Muscle layer of colon (tissue), 2 donors: ENCODE data around the gene SHQ1.

Experiments used
- H3K27ac ChIP-seq: one replicate; pipeline ENCODE4 v1.7.0; 2013; ENCODE audit warnings: low read depth, mild to moderate bottlenecking, low read length, moderate library complexity
- H3K27me3 ChIP-seq, 2 donors: one replicate each; pipeline ENCODE4 v1.7.0; 2013; ENCODE audit warnings: low read length in 2 of 2, mild to moderate bottlenecking in 2 of 2; ENCODE audit not compliant: insufficient read depth in 2 of 2, control insufficient read depth in 1 of 2
- H3K36me3 ChIP-seq: one replicate; pipeline ENCODE4 v1.7.0; 2013; ENCODE audit warnings: mild to moderate bottlenecking, low read length; ENCODE audit not compliant: insufficient read depth
- H3K4me1 ChIP-seq: one replicate; pipeline ENCODE4 v1.7.0; 2013; ENCODE audit warnings: mild to moderate bottlenecking, low read length; ENCODE audit not compliant: insufficient read depth
- H3K4me3 ChIP-seq, 2 donors: one replicate each; pipeline ENCODE4 v1.7.0; 2013; ENCODE audit warnings: low read length in 2 of 2, low read depth in 1 of 2, mild to moderate bottlenecking in 1 of 2, moderate library complexity in 1 of 2
- H3K9ac ChIP-seq: one replicate; pipeline ENCODE4 v1.7.0; 2013; ENCODE audit warnings: low read length
- H3K9me3 ChIP-seq: one replicate; pipeline ENCODE4 v1.7.0; 2013; ENCODE audit warnings: mild to moderate bottlenecking, low read length
- donor health status: abdominal sarcoma.
- donor health status: Adenocarcinoma of cecum.

Gene SHQ1

GRCh38 chr3:72763751-72764440, 84.3 kb downstream of the SHQ1 start:
- Histone ChIP-seq H3K9me3 (no peaks in the 10 kb centered on the region), H3K27me3 (no peaks in the 10 kb centered on the region), H3K9ac (no peak overlapping the region), H3K27ac (no peak overlapping the region), H3K4me3 (no peak overlapping the region), H3K36me3 (no peaks in the 10 kb centered on the region), H3K4me1 (peaks cover 22% of the 10 kb centered on the region)

DNA sequence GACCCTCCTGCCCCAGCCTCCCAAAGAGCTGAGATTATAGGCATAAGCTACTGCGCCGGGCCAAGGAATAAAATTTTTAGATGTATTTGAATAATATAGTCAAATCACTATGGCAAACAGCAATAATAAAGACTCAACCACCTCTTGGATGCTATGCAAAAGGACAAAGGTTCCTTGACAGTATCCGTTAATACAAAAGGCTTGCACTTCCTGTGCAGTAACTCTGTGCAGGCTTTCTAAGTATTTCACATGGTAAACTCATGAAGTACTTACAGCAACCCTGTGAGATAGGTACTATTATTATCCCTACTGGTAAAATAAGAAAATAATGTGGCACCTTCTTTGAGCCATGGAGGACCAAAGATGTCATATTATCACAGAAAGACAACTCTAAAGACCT, 86.8 kb downstream of the SHQ1 start:
- Histone ChIP-seq H3K27me3 (no peaks in the 10 kb centered on the region), H3K4me3 (no peak overlapping the region), H3K4me1 (peaks cover 5% of the 10 kb centered on the region), H3K9ac (no peak overlapping the region), H3K27ac (no peak overlapping the region), H3K36me3 (no peaks in the 10 kb centered on the region), H3K9me3 (no peaks in the 10 kb centered on the region)

GRCh38 chr3:72760225-72760624, 88.0 kb downstream of the SHQ1 start:
- peaks cover 5% of the 10 kb centered on the region for H3K4me1 ChIP-seq
- H3K9me3 ChIP-seq = no peaks in the 10 kb centered on the region
- no peak overlapping the region for H3K9ac ChIP-seq
- no peaks in the 10 kb centered on the region for H3K36me3 ChIP-seq
- H3K27me3 ChIP-seq = no peaks in the 10 kb centered on the region
- H3K4me3 ChIP-seq = no peak overlapping the region
- H3K27ac ChIP-seq = no peak overlapping the region

DNA sequence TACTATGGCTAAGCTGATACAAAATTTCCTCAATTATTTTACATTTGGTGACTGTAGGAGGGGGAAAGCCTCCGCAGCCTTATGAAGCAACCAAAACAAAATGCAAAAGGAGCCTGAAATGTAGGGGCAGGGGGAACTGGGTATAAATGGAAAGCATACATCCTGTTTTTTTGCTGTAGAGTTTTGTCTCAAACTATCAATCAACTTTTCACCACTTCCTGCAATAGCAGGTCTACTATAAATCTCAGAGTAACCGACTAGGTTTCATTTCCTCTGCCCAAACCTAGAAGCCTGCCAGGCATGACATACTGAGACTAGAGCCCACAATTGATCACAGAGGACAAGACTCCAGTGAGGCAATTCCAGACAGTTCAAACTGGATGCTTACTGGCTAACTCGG, 91.3 kb downstream of the SHQ1 start:
- H3K36me3 ChIP-seq = no peaks in the 10 kb centered on the region
- H3K4me3 ChIP-seq = no peak overlapping the region
- H3K27ac ChIP-seq = no peak overlapping the region
- no peak overlapping the region for H3K9ac ChIP-seq
- H3K9me3 ChIP-seq = no peaks in the 10 kb centered on the region
- no peaks in the 10 kb centered on the region for H3K4me1 ChIP-seq
- no peaks in the 10 kb centered on the region for H3K27me3 ChIP-seq

DNA sequence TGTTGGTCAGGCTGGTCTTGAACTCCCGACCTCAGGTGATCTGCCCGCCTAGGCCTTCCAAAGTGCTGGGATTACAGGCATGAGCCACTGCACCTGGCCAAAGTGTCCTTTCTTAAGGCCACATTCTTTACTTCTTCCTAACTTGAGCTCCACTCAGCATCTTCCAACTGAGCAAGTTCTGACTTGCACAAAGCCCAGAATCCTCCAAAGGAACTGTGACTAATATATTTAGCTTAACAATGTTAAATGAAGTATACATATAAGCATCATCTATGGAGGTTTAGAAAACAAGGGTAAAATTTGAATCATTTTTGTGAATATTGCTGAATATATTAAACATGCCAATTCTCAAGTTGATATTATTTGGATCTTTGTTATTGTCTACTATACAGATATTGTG, 93.7 kb downstream of the SHQ1 start:
- no peaks in the 10 kb centered on the region for H3K9me3 ChIP-seq
- no peak overlapping the region for H3K9ac ChIP-seq
- H3K27ac ChIP-seq = no peak overlapping the region
- H3K4me3 ChIP-seq = no peak overlapping the region
- no peaks in the 10 kb centered on the region for H3K36me3 ChIP-seq
- H3K4me1 ChIP-seq = no peaks in the 10 kb centered on the region
- H3K27me3 ChIP-seq = no peaks in the 10 kb centered on the region

GRCh38 chr3:72753495-72753894, 94.8 kb downstream of the SHQ1 start:
- H3K27ac ChIP-seq = no peak overlapping the region
- H3K27me3 ChIP-seq = no peaks in the 10 kb centered on the region
- no peaks in the 10 kb centered on the region for H3K9me3 ChIP-seq
- no peak overlapping the region for H3K4me3 ChIP-seq
- no peaks in the 10 kb centered on the region for H3K36me3 ChIP-seq
- H3K9ac ChIP-seq = no peak overlapping the region
- H3K4me1 ChIP-seq = no peaks in the 10 kb centered on the region

GRCh38 chr3:72750405-72750965, 97.8 kb downstream of the SHQ1 start:
- Histone ChIP-seq H3K9ac (no peak overlapping the region), H3K36me3 (no peaks in the 10 kb centered on the region)

DNA sequence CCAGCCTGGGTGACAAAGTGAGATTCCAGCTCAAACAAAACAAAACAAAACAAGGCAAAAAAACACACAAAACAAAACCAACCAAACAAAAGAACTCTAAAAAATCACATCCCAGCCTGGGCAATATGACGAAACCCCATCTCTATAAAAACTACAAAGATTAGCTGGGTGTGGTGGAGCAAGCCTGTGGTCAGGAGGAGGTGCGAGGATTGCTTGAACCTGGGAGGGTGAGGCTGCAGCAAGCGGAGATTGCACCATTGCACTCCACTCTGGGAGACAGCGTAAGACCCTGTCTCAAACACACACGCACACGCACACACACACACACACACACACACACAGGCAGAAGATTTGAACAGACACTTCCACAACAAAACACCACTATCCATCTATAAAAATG, 99.6 kb downstream of the SHQ1 start:
- H3K9me3 ChIP-seq = no peaks in the 10 kb centered on the region
- H3K27ac ChIP-seq = no peak overlapping the region
- no peak overlapping the region for H3K4me3 ChIP-seq
- H3K4me1 ChIP-seq = no peaks in the 10 kb centered on the region
- H3K9ac ChIP-seq = no peak overlapping the region
- no peaks in the 10 kb centered on the region for H3K36me3 ChIP-seq
- H3K27me3 ChIP-seq = no peaks in the 10 kb centered on the region

More at GRCh38 chr3:72750405-72750965, 97.8 kb downstream of the SHQ1 start:
- Histone ChIP-seq H3K4me1 (no peaks in the 10 kb centered on the region), H3K9me3 (no peaks in the 10 kb centered on the region), H3K27me3 (no peaks in the 10 kb centered on the region), H3K27ac (no peak overlapping the region), H3K4me3 (no peak overlapping the region)

GRCh38 chr3:72746430-72747411, 101.5 kb downstream of the SHQ1 start:
- H3K27me3 ChIP-seq = no peaks in the 10 kb centered on the region
- H3K9me3 ChIP-seq = no peaks in the 10 kb centered on the region
- no peak overlapping the region for H3K4me3 ChIP-seq
- no peak overlapping the region for H3K27ac ChIP-seq
- H3K36me3 ChIP-seq = no peaks in the 10 kb centered on the region
- no peak overlapping the region for H3K9ac ChIP-seq
- no peaks in the 10 kb centered on the region for H3K4me1 ChIP-seq

GRCh38 chr3:72745146-72745999, 102.9 kb downstream of the SHQ1 start:
- Histone ChIP-seq H3K36me3 (no peaks in the 10 kb centered on the region), H3K9ac (no peak overlapping the region), H3K4me3 (no peak overlapping the region), H3K9me3 (no peaks in the 10 kb centered on the region), H3K27ac (no peak overlapping the region), H3K27me3 (no peaks in the 10 kb centered on the region), H3K4me1 (no peaks in the 10 kb centered on the region)

GRCh38 chr3:72744330-72744729, 103.9 kb downstream of the SHQ1 start:
- H3K9me3 ChIP-seq = no peaks in the 10 kb centered on the region

More at GRCh38 chr3:72744330-72744729, 103.9 kb downstream of the SHQ1 start:
- Histone ChIP-seq H3K27me3 (no peaks in the 10 kb centered on the region), H3K4me1 (no peaks in the 10 kb centered on the region), H3K36me3 (no peaks in the 10 kb centered on the region), H3K4me3 (no peak overlapping the region), H3K9ac (no peak overlapping the region), H3K27ac (no peak overlapping the region)
